HG03439 (cell line): ENCODE results near the gene GATAD2B.
"Not testable (repeated sequence)": the region's sequence is repeated elsewhere in the genome, so short reads cannot be mapped to it uniquely, and the experiment has no call there.

Experiments used
- ATAC-seq: cut with Tn5 transposase; IDR thresholded peaks from one replicate; pipeline ENCODE4 v1.9.1; 2021; ENCODE audit warnings: mild to moderate bottlenecking, moderate library complexity; ENCODE audit not compliant: unreplicated experiment

GATAD2B gene

DNA sequence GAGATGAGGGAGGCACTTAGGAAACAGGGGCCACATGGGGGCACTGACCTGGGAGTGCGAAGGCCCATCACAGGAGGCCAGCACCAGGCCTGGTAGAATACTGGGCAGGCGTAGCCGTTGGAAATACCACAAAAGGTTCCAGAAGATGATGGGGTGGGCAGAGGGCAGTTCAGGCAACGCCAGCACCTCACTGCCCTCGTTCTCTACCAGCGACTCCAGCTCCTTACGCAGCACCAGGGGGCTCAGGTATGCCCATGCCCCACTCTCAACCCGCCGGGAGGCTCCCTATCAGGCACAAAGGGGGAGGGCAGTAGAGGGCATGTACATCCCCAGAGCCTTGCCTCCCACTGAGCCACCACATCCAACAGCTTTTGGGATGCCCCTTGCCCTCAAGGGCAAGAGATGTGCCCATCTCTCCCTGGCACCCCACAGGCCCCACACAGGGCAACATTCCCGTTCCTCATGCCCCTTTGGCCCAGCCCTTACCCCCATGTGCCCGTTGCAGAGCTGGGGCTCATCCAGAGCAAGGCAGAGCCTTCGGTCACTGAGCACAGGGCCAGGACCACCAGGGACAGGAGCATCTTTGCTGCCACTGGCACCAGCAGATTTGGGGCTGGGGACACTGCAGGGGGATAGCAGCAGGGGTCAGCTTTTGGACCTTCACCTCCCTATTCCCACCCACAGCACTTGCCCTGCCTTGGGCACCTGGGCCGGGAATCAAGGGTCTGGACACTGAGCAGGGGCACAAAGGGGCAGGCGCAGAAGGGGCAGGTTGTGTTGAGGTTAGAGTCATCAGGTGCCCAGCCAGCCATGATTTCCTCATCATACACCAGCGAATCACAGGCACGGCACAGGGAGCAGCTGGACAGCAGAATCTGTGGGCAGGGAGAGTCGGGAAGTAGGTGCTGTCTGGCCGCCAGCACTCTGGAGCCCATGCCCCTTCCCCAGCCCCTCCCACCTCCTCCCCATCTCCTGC lies 9.7 kb upstream of the GATAD2B start:
- ATAC-seq = no peak

DNA sequence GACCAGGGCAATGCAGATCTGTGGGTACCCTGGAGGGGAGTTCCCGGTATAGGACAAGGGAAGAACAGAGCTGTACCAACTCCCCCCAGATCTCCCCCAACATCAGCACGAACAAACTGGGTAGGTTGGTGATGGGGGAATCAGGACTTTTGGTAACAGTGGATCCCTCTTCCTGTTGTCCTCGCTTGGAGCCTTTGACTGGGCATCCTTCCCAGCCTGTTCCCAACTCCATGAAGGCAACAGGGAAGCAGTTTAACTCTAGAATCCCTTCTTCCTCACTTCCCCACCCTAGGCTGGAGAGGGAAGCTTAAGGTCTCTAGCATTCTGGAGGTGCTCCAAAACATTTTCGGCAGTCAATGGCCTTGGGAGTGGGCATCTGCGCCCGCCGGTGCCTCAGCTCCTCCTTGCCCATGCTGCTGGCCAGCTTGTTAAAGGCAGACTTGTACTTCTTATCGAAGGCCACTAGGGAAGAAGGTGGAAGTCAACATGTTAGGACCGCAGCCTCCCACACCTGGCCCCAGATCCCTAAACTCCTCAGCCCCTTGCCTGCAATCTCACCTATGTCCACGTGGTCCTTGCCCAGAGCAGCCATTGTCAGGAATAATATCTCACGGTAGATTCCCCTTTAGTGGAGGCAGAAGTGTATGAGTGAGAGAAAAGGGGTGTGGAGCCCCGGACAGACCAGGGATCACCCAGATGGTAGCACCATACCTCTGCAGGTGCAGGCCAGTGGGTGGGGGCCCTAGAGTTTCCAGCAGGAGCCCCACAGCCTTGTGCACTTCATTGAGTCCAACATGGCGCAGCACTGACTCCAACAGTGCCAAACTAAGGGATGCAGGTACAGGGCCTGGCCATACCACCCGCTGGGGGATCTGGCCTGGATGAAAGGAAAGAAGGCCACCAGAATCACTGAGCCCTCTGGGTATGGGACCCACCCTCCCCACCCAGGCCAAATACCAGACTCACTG lies 7.5 kb upstream of the GATAD2B start:
- no peak for ATAC-seq

DNA sequence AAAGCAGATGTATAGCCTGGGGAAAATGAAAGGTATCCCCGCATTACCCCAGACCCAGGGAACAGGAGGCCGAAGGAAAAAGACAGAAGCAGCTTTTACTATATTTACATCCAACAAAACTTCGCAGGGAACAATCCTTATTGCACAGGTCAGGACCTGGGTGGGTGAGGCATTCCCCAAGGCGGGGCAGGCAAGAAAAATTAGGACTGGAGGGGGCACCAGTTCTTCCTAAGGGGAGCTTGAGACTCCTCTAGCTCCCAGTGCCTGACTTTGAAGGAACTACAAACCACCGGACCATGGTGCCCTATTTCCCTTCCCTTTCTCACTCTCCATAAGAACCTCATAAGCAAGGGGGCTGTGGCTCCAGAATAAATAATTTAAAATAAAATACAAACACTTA lies 6.7 kb upstream of the GATAD2B start:
- no peak for ATAC-seq

DNA sequence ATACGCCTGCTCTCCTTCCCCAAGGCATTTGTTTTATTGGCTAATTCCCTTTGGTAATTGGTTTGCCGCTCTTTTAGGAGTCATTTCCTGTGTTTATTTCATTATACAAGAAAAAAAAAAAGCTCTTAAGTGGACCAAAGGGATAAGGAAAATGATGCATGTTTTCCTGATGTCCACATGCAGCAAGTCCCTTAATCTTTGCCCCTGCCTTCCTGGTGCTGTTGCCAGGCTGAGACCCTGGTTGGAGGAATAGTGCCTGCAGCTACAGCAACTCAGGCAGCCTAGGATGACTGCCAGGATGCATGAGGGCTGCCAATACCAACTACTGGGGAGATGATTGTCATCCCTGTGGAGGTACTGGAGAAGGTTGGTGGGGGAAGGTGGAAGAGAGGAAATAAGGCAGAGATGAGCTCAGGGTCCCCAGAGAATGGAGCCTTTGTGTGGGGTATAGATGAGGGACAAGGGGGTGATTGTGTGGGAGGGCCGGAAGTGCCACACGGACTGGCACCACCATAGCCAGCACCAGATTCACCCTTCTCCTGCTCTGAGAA lies 6.1 kb upstream of the GATAD2B start:
- ATAC-seq = no peak

DNA sequence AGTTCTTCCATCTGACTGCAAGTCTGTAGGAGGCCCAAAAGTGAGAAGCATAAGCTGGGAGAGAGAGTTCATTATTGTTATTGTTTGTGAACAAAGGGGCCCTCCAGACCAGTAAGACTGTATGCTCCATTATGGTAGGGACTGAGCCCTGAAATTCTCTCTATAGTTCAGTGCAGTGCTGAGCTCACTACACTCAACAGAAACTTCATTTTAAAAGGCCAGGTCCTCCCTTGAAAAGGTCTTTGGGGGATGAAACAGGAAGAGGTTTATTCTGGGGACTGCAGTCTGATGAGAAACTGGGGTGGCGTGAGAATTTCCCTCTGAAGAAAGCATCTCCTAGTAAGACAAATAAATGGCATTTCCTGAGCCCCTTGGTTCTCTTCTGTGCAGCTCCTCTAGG lies 5.5 kb upstream of the GATAD2B start:
- no peak for ATAC-seq

DNA sequence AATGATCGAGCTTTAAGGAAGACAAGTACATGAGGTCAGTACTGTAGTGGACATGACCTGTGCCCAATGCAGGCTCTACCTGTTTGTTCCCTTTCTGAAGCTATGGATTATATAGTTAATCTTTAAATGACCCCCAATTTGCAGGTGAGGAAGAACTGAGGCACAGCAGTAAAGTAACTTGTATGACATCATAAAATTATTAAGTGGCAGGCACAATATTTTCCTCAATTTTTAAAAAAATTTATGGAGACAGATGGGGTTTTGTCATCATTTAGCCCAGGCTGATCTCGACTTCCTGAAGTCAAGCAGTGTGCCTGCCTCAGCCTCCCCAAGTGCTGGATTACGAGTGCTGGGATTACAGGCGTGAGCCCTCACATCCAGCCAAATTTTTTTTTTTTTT lies 3.6 kb upstream of the GATAD2B start:
- ATAC-seq = no peak

DNA sequence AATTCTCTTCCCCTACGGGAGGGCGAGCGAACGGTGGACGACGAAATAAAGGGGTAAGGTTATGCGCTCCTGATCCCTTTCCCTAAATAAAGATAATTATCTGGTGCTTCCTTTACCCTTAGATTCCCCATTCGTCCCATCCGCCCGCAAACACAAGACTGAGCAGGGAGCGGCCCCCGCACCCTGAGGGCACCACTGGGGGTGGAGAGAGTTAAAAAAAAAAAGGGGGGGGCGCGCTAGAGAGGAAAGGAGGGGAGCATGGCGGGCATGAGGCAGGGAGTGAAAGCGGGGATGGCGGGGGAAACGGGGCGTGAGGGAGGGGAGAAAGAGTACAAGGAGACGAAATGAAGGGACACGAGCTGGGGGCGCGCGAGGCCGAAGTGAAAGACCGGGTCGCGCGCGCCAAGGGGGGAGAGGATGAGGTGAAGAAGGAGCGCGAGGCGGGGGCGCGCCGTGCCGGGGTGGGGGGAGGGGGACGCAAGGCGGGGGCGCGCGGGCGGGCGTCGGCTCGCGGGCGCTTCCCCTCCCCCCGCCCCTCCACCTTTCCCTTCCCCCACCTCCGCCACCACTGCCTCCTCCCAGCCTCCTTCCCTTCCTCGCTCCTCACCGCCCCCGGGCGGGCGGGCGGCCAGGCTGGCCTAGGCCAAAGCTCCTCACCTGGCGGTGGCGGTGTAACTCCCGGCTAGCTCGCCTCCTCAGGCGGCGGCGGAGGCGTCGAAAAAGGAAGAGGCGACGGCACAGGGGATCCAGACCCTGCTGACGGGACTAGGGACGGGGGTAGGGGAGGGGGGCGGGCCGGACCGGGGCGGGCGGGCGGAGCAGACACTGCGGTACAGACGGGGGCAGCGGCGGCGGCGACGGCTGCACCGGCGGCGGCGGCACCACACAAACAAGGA lies 448 bp downstream of the GATAD2B start:
- peak; percentile 34 for ATAC-seq

DNA sequence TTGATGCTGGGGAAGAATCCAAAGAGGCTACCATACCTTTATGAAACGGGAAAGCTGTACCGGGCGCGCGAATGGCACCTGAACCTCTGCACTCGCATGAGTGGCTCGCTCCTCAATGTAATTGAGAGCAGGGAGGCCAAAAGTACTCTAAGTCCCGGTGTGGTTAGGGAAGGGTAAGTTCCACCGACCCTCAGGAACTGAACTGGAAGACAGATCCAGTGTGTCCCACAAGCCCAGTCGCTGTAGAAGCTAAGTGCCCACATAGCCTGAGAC lies 1.0 kb downstream of the GATAD2B start:
- no peak for ATAC-seq

DNA sequence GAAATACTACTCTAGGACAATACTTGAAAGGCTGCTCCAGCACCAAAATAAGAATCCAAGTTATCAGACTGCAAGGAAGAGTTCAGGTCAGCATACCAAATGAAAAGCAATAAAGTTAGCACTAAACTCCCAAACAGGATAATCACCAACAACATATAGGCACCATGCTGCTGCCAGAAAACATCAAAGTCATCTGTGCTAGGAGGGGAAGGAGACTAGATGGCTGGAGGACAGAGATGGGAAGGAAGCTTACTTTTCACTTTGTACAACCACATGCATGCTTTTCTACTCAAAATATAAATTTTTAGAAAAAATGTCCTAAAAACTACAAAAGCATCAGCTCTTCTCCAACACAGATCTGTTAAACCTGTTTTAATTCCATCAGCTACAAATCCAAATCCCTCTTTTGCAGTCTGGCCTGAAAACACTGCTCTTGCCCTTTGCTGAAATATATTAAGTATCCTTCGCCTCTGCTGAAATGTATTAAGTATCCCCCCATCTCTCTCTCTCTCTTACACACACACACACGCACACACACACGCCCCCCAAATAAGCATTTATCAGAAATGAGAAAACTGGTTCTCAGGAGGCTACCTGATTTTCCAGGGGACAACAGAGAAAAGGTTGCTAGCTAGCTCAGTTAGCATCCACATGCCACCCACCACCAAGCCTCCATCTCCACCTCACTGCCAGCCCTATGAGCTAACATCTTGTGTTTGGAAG lies 1.5 kb downstream of the GATAD2B start:
- ATAC-seq = no peak

DNA sequence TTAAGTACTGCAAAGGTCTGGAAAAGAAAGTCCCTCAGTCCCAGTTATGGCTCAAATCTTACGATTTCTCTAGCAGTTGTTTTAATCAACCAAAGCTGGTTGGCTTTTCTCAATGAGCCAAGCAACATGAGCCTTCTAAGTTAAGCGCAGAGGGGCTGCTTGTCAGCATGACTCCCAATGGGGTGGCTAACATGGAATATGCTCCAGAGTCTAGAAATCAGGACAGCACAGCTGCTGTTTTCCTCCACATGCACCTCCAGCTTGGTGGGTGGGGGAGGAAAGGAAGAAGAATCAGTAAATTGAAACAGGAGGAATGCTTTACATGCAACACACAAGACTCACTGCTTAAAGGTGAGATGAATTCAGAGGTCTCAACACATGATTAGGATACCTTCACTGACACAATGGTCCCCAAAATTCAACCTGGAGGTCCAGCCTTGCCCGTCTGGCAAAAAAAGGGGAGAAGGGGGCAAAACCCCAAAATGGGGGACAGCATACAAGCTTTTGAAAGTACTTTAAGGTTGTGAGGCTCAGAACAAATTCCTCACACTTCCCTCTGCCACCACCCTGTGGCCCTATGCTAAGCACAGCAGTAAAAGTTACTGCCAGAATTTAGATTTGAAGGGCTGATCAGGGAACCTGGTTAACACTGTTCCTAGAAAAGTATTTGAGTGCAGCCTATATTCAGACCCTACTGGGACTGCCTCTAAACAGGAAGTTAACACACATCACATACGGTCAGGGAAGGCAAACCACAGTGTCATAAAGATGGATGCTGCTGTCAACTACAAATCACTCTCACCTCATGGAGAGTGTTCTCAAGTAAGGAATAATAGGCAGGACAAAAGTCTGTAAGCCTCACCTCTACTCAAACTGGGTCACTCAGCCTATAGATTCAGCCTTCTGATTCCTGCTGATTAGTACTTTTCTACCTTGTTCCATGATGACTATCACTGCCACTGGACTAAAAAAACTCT lies 2.6 kb downstream of the GATAD2B start:
- no peak for ATAC-seq

DNA sequence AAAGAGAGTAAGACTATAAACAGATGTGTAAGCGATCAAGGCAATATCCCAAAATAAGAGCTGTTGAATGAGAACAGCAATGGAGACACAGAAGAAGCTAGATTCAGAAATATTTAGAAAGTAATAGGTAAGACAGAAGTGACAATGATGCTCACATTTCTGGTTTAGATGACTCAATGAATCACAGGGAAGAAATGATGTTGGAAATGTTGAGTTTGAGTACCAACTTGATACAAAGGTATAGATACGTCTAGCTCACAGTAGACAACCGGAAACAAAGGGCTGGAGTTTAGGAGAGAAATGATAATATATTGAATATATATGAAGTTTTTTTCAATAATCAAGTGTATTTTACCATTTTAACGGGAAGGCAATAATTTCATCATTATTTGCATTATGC lies 6.5 kb downstream of the GATAD2B start:
- no peak for ATAC-seq

DNA sequence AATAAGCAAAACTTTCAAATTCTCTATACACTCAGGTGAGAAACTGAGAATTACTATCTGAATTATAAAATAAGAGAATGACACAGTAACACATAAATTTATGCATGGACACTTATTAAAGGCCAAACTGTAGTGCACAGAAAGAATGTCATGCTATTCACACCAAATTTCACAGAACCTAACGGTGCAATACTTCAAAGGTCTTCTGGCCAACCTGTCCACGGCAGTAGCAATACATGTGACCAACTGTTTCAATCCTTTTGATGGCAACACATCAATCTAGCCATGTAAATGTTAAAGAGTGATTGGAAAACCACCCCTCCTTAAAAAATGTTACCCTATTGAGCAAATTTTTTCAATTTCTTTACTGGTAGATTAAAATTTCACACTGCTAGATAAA lies 10.4 kb downstream of the GATAD2B start:
- no peak for ATAC-seq

DNA sequence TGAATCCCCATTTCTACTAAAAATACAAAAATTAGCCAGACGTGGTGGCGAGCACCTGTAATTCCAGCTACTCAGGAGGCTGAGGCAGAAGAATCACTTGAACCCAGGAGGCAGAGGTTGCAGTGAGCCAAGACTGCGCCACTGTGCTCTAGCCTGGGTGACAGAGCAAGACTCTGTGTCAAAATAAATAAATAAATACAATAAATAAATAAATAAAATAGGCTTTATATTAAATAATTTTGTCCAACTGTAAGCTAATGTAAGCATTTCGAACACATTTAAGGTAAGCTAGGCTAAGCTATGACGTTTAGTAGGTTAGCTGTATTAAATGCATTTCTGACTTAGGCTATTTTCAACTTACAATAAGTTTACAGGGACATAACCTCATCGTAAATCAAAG lies 12.2 kb downstream of the GATAD2B start:
- ATAC-seq = not testable (repeated sequence)

DNA sequence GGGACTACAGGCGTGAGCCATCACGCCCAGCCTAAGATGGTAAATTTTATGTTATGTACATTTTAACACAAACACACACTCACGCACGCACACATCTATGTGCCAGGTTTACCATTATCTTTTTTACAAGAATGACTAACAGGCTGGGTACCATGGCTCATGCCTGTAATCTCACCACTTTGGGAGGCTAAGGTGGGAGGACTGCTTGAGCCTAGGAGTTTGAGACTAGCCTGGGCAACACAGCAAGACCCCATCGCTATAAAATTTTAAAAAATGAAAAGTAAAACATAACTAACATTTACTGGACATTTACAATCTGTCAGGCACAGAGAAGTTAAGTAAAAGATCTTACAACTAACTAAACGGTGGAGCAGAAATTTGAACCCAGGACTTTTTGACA lies 14.7 kb downstream of the GATAD2B start:
- ATAC-seq = no peak

DNA sequence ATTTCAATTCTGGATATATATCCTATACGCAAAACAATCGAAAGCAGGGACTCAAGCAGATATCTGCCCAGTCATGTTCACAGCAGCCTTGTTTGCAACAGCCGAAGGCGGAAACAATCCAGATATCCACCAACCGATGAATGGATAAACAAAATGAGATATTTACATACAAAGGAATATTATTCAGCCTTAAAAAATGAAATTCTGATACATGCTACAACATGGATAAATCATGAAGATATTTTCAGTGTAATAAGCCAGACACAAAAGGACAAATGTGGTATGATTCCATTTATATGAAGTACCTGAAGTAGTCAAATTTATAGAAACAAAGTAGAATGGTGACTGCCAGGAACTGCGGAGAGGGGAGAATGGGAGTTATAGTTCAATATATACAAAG lies 15.6 kb downstream of the GATAD2B start:
- no peak for ATAC-seq

DNA sequence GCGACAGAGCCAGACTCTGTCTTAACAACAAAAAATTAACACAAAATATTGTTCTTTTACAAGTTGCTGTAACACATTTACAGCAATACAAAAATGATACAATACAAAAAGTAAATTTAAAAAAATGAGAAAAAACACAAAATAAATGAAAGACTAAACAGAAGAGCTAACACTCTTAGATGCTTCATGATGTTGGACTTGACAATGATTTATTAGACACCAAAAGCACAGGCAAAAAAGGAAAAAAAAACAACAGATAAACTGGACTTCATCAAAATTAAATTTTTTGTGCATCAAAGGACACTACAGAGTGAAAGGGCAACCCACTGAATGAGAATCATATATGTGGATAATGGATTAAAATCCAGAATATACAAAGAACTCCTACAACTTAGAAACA lies 16.4 kb downstream of the GATAD2B start:
- ATAC-seq = no peak

DNA sequence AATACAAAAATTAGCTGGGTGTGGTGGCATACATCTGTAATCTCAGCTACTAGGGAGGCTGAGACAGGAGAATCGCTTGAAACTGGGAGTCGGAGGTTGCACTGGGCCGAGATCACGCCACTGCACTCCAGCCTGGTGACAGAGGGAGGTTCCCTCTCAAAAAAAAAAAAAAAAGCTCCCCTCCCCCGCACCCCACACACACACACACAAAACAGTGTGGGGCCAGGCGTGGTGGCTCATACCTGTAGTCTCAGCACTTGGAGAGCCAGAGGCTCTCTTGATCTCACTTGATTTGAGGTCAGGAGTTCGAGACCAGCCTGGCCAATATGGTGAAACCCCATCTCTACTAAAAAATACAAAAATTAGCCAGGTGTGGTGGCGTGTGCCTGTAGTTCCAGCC lies 16.9 kb downstream of the GATAD2B start:
- ATAC-seq = not testable (repeated sequence)

DNA sequence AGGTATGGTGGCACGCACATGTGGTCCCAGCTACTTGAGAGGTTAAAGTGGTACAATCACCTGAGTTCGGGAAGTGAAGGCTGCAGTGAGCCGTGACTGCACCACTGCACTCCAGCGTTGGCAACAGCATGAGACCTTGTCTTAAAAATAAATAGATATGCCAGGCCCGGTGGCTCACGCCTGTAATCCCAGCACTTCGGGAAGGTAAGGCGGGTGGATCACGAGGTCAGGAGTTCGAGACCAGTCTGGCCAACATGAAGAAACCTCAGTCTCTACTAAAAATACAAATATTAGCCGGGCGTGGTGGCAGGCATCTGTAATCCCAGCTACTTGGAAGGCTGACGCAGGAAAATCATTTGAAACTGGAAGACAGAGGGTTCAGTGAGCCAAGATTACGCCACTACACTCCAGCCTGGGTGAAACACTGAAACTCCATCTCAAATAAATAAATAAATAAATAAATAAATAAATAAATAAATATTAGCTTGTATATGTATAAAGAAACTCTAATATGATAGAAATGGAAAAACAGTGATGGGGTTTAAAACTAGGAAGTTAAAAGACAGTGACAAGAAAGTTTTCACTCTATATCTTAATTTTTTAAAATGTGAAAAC lies 18.8 kb downstream of the GATAD2B start:
- ATAC-seq = no peak
